Calu3 (cell line): ENCODE results near the gene FRAS1. TPM values are rescaled to one million over a fixed set of nuclear protein-coding genes. Genes with fewer than 3 reads are reported as not detected.

Experiments used
- BruUV-seq: library from RNA; stranded (reverse); fragments of 400-500 nt; replicated peaks from 2 replicates; lab custom pipeline; 2021; lab: Mats Ljungman, UMichigan
- CTCF ChIA-PET: fragments of 300-600 bp; sonication (Branson Sonifier 250); formaldehyde crosslinking; loops from one replicate; lab custom pipeline; 2022; ENCODE audit warnings: antibody characterized with exemption; lab: Charles Lee
- DNase-seq: peaks from one replicate; pipeline ENCODE4 v3.0.0; 2022
- H3K27ac Mint-ChIP-seq: one replicate; pipeline ENCODE4 v1.8.0; 2022; ENCODE audit warnings: mixed read lengths; ENCODE audit not compliant: unreplicated experiment
- H3K27me3 Mint-ChIP-seq: one replicate; pipeline ENCODE4 v1.8.0; 2022; ENCODE audit warnings: mixed read lengths; ENCODE audit not compliant: unreplicated experiment
- H3K36me3 Mint-ChIP-seq: one replicate; pipeline ENCODE4 v1.8.0; 2022; ENCODE audit warnings: mild to moderate bottlenecking, moderate library complexity, mixed read lengths; ENCODE audit not compliant: insufficient read depth, unreplicated experiment
- H3K4me1 Mint-ChIP-seq: one replicate; pipeline ENCODE4 v1.8.0; 2022; ENCODE audit warnings: mild to moderate bottlenecking, low read depth, mixed read lengths; ENCODE audit not compliant: unreplicated experiment
- H3K4me3 Mint-ChIP-seq: one replicate; pipeline ENCODE4 v1.8.0; 2022; ENCODE audit warnings: mild to moderate bottlenecking, low read depth, moderate library complexity, mixed read lengths; ENCODE audit not compliant: unreplicated experiment
- H3K9me3 Mint-ChIP-seq: one replicate; pipeline ENCODE4 v1.8.0; 2022; ENCODE audit warnings: low read depth, mixed read lengths; ENCODE audit not compliant: unreplicated experiment
- intact Hi-C: fragments of 100-400 bp; cut with micrococcal nuclease; formaldehyde crosslinking; loops from one replicate; pipeline ENCODE4 v1.10.0; 2022; ENCODE audit not compliant: unreplicated experiment
- total RNA-seq: library from RNA; stranded (reverse); gene quantifications from 2 replicates; pipeline ENCODE4 v1.2.3, GENCODE V29; 2022
- TF ChIP-seq, protein P1 (sequence below): fragments of 200-600 bp; IDR thresholded peaks from one replicate; pipeline ENCODE4 v1.8.0; 2022; ENCODE audit warnings: antibody characterized with exemption; ENCODE audit not compliant: unreplicated experiment

The FRAS1 gene
- total RNA-seq, 1 experiment from 2014 or later, result 29.4 TPM

GRCh38 chr4:78396613-78397291 lies 339.6 kb downstream of the FRAS1 start:
- Mint-ChIP-seq H3K9me3 (no peaks in the 10 kb centered on the region), H3K4me1 (no peaks in the 10 kb centered on the region), H3K27ac (no peak overlapping the region), H3K27me3 (no peaks in the 10 kb centered on the region), H3K36me3 (no peaks in the 10 kb centered on the region), H3K4me3 (no peak overlapping the region)
- CTCF ChIA-PET, result no interaction called here
- intact Hi-C loops, result no loop called here
- BruUV-seq, result no TSS peak
- TF ChIP-seq, protein P1, sequence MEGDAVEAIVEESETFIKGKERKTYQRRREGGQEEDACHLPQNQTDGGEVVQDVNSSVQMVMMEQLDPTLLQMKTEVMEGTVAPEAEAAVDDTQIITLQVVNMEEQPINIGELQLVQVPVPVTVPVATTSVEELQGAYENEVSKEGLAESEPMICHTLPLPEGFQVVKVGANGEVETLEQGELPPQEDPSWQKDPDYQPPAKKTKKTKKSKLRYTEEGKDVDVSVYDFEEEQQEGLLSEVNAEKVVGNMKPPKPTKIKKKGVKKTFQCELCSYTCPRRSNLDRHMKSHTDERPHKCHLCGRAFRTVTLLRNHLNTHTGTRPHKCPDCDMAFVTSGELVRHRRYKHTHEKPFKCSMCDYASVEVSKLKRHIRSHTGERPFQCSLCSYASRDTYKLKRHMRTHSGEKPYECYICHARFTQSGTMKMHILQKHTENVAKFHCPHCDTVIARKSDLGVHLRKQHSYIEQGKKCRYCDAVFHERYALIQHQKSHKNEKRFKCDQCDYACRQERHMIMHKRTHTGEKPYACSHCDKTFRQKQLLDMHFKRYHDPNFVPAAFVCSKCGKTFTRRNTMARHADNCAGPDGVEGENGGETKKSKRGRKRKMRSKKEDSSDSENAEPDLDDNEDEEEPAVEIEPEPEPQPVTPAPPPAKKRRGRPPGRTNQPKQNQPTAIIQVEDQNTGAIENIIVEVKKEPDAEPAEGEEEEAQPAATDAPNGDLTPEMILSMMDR, result no peak
- DNase-seq, result no peak

GRCh38 chr4:78397292-78397630 lies 340.1 kb downstream of the FRAS1 start:
- H3K9me3 Mint-ChIP-seq, result no peaks in the 10 kb centered on the region
- CTCF ChIA-PET, result interaction anchor here (0.6 kb wide), 1 partner anchor 1773 kb away, joined by 3 read pairs; no protein-coding TSS in a partner anchor
- H3K4me3 Mint-ChIP-seq, result no peak overlapping the region
- H3K27me3 Mint-ChIP-seq, result no peaks in the 10 kb centered on the region
- DNase-seq, result no peak
- H3K27ac Mint-ChIP-seq, result no peak overlapping the region
- intact Hi-C loops, result no loop called here
- no peaks in the 10 kb centered on the region for H3K36me3 Mint-ChIP-seq
- BruUV-seq, result no TSS peak
- TF ChIP-seq, protein P1, result no peak
- H3K4me1 Mint-ChIP-seq, result no peaks in the 10 kb centered on the region

GRCh38 chr4:78409612-78410202 lies 352.6 kb downstream of the FRAS1 start:
- no peaks in the 10 kb centered on the region for H3K27me3 Mint-ChIP-seq
- H3K9me3 Mint-ChIP-seq, result no peaks in the 10 kb centered on the region
- no TSS peak for BruUV-seq
- CTCF ChIA-PET, result no interaction called here
- no peaks in the 10 kb centered on the region for H3K4me1 Mint-ChIP-seq
- H3K4me3 Mint-ChIP-seq, result no peak overlapping the region
- intact Hi-C loops, result no loop called here
- peaks cover 3% of the 10 kb centered on the region for H3K36me3 Mint-ChIP-seq
- H3K27ac Mint-ChIP-seq, result no peak overlapping the region
- TF ChIP-seq, protein P1, result no peak
- DNase-seq, result no peak

GRCh38 chr4:78410225-78410624 lies 353.1 kb downstream of the FRAS1 start:
- H3K9me3 Mint-ChIP-seq, result no peaks in the 10 kb centered on the region
- CTCF ChIA-PET, result no interaction called here
- no peaks in the 10 kb centered on the region for H3K4me1 Mint-ChIP-seq
- TF ChIP-seq, protein P1, result no peak
- DNase-seq, result no peak
- BruUV-seq, result no TSS peak
- peaks cover 5% of the 10 kb centered on the region for H3K36me3 Mint-ChIP-seq
- no peaks in the 10 kb centered on the region for H3K27me3 Mint-ChIP-seq
- no peak overlapping the region for H3K4me3 Mint-ChIP-seq
- H3K27ac Mint-ChIP-seq, result no peak overlapping the region
- intact Hi-C loops, result no loop called here
